ENCODE data around the gene MMP17. TPM values are rescaled to one million over a fixed set of nuclear protein-coding genes. Genes with fewer than 3 reads are reported as not detected.

The MMP17 gene
- total and polyA plus RNA-seq, 4 donors, result 0.17 to 0.37 (median 0.24) TPM; not detected in 1

- Histone ChIP-seq H3K4me1 (ENCODE audit: control insufficient read depth in 4 of 4, insufficient read depth in 4 of 4, low read length in 3 of 4) (peaks cover 15 to 31% (median 26%) of the 10 kb centered on the region in 4 donors), H3K9me3 (ENCODE audit: control insufficient read depth in 4 of 4, low read length in 3 of 4) (no peaks in the 10 kb centered on the region), H3K4me3 (ENCODE audit: low read depth in 1 of 3, low read length in 3 of 3) (no peak overlapping the region), H3K9ac (ENCODE audit: low read depth in 1 of 2, low read length in 2 of 2) (no peak overlapping the region), H3K27ac (ENCODE audit: low read depth in 1 of 2, low read length in 2 of 2) (no peak overlapping the region), H3K27me3 (ENCODE audit: control insufficient read depth in 4 of 4, insufficient read depth in 4 of 4, low read length in 3 of 4) (no peaks in the 10 kb centered on the region), H3K36me3 (ENCODE audit: control insufficient read depth in 4 of 4, insufficient read depth in 3 of 4, low read depth in 1 of 4, low read length in 3 of 4) (no peaks in the 10 kb centered on the region)
- TF ChIP-seq FOXA1 (IDR thresholded peaks at IDR 0.05) (no peak), NR2F2 (IDR thresholded peaks at IDR 0.05) (no peak), HNF4G (IDR thresholded peaks at IDR 0.05) (no peak), EGR1 (IDR thresholded peaks at IDR 0.05; ENCODE audit: low read depth in 2 of 2) (no peak), MAX (IDR thresholded peaks at IDR 0.05) (no peak), RXRA (IDR thresholded peaks at IDR 0.05) (no peak), TAF1 (conservative IDR thresholded peaks at IDR 0.05) (no peak), HNF4A (conservative IDR thresholded peaks at IDR 0.05) (no peak), ATF3 (IDR thresholded peaks at IDR 0.05) (no peak), REST (IDR thresholded peaks at IDR 0.05) (no peak), JUND (IDR thresholded peaks at IDR 0.05) (no peak), YY1 (IDR thresholded peaks at IDR 0.05) (no peak), CTCF (IDR thresholded peaks at IDR 0.05; ENCODE audit: low read depth, low read length, missing input control) (no peak), GABPA (IDR thresholded peaks at IDR 0.05 in 1 of 2, conservative IDR thresholded peaks at IDR 0.05 in 1 of 2) (no peak), SP1 (IDR thresholded peaks at IDR 0.05) (no peak)
- 94% methylated on average over 20 of the region's 20 CpGs for WGBS
- DNase-seq (ENCODE audit: low spot score), result no peak
Measured at GRCh38 chr12:131865180-131865875, 37.1 kb downstream of the MMP17 start.

- WGBS, result 86% methylated on average over 10 of the region's 10 CpGs
- TF ChIP-seq RXRA (IDR thresholded peaks at IDR 0.05), result no peak
- TF ChIP-seq REST (IDR thresholded peaks at IDR 0.05), result no peak
- TF ChIP-seq ATF3 (IDR thresholded peaks at IDR 0.05), result no peak
- TF ChIP-seq YY1 (IDR thresholded peaks at IDR 0.05), result no peak
- no peak for TF ChIP-seq ZBTB33 (IDR thresholded peaks at IDR 0.05)
- TF ChIP-seq FOXA2 (IDR thresholded peaks at IDR 0.05), result no peak
- no peak for TF ChIP-seq HNF4G (IDR thresholded peaks at IDR 0.05)
- TF ChIP-seq EGR1 (IDR thresholded peaks at IDR 0.05; ENCODE audit: low read depth in 2 of 2), result no peak
Measured at GRCh38 chr12:131867471-131867870, 39.3 kb downstream of the MMP17 start.

More at GRCh38 chr12:131867471-131867870, 39.3 kb downstream of the MMP17 start:
- no peak overlapping the region for H3K27ac ChIP-seq (ENCODE audit: low read depth in 1 of 2, low read length in 2 of 2)
- peaks cover 2 to 10% (median 7%) of the 10 kb centered on the region in 4 donors for H3K4me1 ChIP-seq (ENCODE audit: control insufficient read depth in 4 of 4, insufficient read depth in 4 of 4, low read length in 3 of 4)
- H3K4me3 ChIP-seq (ENCODE audit: low read depth in 1 of 3, low read length in 3 of 3), result no peak overlapping the region
- H3K27me3 ChIP-seq (ENCODE audit: control insufficient read depth in 4 of 4, insufficient read depth in 4 of 4, low read length in 3 of 4), result no peaks in the 10 kb centered on the region
- H3K9me3 ChIP-seq (ENCODE audit: control insufficient read depth in 4 of 4, low read length in 3 of 4), result no peaks in the 10 kb centered on the region
- H3K36me3 ChIP-seq (ENCODE audit: control insufficient read depth in 4 of 4, insufficient read depth in 3 of 4, low read depth in 1 of 4, low read length in 3 of 4), result no peaks in the 10 kb centered on the region
- H3K9ac ChIP-seq (ENCODE audit: low read depth in 1 of 2, low read length in 2 of 2), result no peak overlapping the region
- DNase-seq (ENCODE audit: low spot score), result no peak
